Activated CD8-positive, alpha-beta T cell treated with anti-CD3 and anti-CD28 coated beads for 36 hours (primary cell): ENCODE results near the gene A2M. TPM values are rescaled to one million over a fixed set of nuclear protein-coding genes. Genes with fewer than 3 reads are reported as not detected.
A peak's percentile ranks its signal among the peaks of the same experiment; 100 is the strongest.

ENCODE experiments used
- ATAC-seq: fragments of 200-7000 bp; cut with Tn5 transposase; one replicate; pipeline ENCODE4 v1.10.0; 2021; ENCODE audit warnings: mild to moderate bottlenecking, moderate library complexity
- CTCF ChIA-PET: fragments of 350-600 bp; sonication (Branson Sonifier 250); formaldehyde crosslinking; loops from one replicate; lab custom pipeline; 2021; ENCODE audit warnings: antibody characterized with exemption; lab: Charles Lee
- POLR2A ChIA-PET: fragments of 350-600 bp; sonication (Branson Sonifier 250); formaldehyde crosslinking; loops from one replicate; lab custom pipeline; 2021; ENCODE audit warnings: antibody characterized with exemption; lab: Charles Lee
- DNase-seq: peaks from one replicate; pipeline ENCODE4 v3.0.0-alpha.2; 2020
- H3K27ac Mint-ChIP-seq: one replicate; pipeline ENCODE4 v1.8.0; 2021; ENCODE audit warnings: mild to moderate bottlenecking, mixed read lengths
- H3K27me3 Mint-ChIP-seq: one replicate; pipeline ENCODE4 v1.8.0; 2021; ENCODE audit warnings: mixed read lengths
- H3K36me3 Mint-ChIP-seq: one replicate; pipeline ENCODE4 v1.8.0; 2021; ENCODE audit warnings: low read depth, mixed read lengths
- H3K4me1 Mint-ChIP-seq: one replicate; pipeline ENCODE4 v1.8.0; 2021; ENCODE audit warnings: low read depth, mixed read lengths
- H3K4me3 Mint-ChIP-seq: one replicate; pipeline ENCODE4 v1.8.0; 2021; ENCODE audit warnings: mild to moderate bottlenecking, moderate library complexity, mixed read lengths
- H3K9me3 Mint-ChIP-seq: one replicate; pipeline ENCODE4 v1.8.0; 2021; ENCODE audit warnings: mixed read lengths
- CTCF ChIP-seq: fragments of 200-600 bp; IDR thresholded peaks from one replicate; pipeline ENCODE4 v1.8.0; 2022; ENCODE audit warnings: antibody characterized with exemption, mild to moderate bottlenecking
- intact Hi-C: fragments of 100-400 bp; cut with micrococcal nuclease; formaldehyde crosslinking; loops from one replicate; pipeline ENCODE4 v1.10.0; 2022
- total RNA-seq, 2 experiments: library from RNA; stranded (reverse); gene quantifications; one replicate each; pipeline ENCODE4 v1.2.3, GENCODE V29; 2021

The A2M gene
- total RNA-seq, 2 experiments from 2014 or later: not detected

DNA sequence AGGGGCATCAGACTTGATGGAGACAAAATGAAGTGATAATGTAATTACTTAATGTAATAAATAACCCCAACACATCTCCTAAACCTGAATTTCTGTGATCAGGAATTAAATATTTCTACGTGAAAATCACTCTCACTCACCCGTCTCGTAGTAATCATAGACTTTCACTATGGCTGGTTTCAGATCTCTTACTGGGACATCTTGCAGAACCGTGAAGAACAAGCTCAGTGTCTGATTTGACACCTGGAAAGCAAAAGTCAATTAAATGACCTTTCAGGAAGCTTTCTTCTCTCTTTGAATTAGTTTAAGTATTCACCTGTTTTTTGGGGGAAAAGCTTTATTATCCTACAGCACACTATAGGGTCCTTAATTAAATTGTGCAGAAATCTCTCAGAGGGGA is 47.1 kb downstream of the A2M start:
- DNase-seq (no peak), ATAC-seq (no peak)
- H3K4me3 Mint-ChIP-seq: no peak overlapping the region
- peaks cover 2% of the 10 kb centered on the region for H3K27me3 Mint-ChIP-seq
- peaks cover 5% of the 10 kb centered on the region for H3K4me1 Mint-ChIP-seq
- no peaks in the 10 kb centered on the region for H3K9me3 Mint-ChIP-seq
- H3K27ac Mint-ChIP-seq: no peak overlapping the region
- H3K36me3 Mint-ChIP-seq: peaks cover 2% of the 10 kb centered on the region
- TF ChIP-seq CTCF: no peak
- intact Hi-C loops: no loop called here
- ChIA-PET POLR2A (interaction anchor here (0.6 kb wide), 1 partner anchor 395 kb away, joined by 3 read pairs; no protein-coding TSS in a partner anchor), CTCF (interaction anchor here (1.4 to 6.9 kb wide), 2 partner anchors 17 to 146 kb away, joined by 3 to 69 read pairs; no protein-coding TSS in a partner anchor)

- Mint-ChIP-seq H3K4me3 (no peak overlapping the region), H3K27me3 (peaks cover 2% of the 10 kb centered on the region), H3K27ac (no peak overlapping the region), H3K36me3 (peaks cover 2% of the 10 kb centered on the region), H3K4me1 (peaks cover 9% of the 10 kb centered on the region), H3K9me3 (no peaks in the 10 kb centered on the region)
- ChIA-PET CTCF (interaction anchor here (1.4 to 6.9 kb wide), 2 partner anchors 17 to 146 kb away, joined by 3 to 69 read pairs; no protein-coding TSS in a partner anchor), POLR2A (interaction anchor here (0.6 kb wide), 1 partner anchor 395 kb away, joined by 3 read pairs; no protein-coding TSS in a partner anchor)
- intact Hi-C loops: no loop called here
- no peak for ATAC-seq
- no peak for TF ChIP-seq CTCF
- DNase-seq: no peak
Observed at GRCh38 chr12:9068086-9068485, 47.6 kb downstream of the A2M start.

GRCh38 chr12:9066755-9067423 is 48.8 kb downstream of the A2M start:
- Mint-ChIP-seq H3K4me1 (peaks cover 9% of the 10 kb centered on the region), H3K9me3 (no peaks in the 10 kb centered on the region), H3K27ac (no peak overlapping the region), H3K4me3 (no peak overlapping the region), H3K36me3 (peaks cover 2% of the 10 kb centered on the region), H3K27me3 (peaks cover 2% of the 10 kb centered on the region)
- TF ChIP-seq CTCF: no peak
- intact Hi-C loops: no loop called here
- POLR2A ChIA-PET: no interaction called here
- CTCF ChIA-PET: interaction anchor here (1.0 to 6.9 kb wide), 4 partner anchors 12 to 177 kb away, joined by 3 to 69 read pairs (median 10); no protein-coding TSS in a partner anchor
- ATAC-seq (no peak), DNase-seq (no peak)

GRCh38 chr12:9066183-9066623 is 49.5 kb downstream of the A2M start:
- Mint-ChIP-seq H3K27me3 (peaks cover 2% of the 10 kb centered on the region), H3K27ac (no peak overlapping the region), H3K36me3 (peaks cover 2% of the 10 kb centered on the region), H3K9me3 (no peaks in the 10 kb centered on the region), H3K4me1 (peaks cover 9% of the 10 kb centered on the region), H3K4me3 (peak overlapping the region; percentile 5)
- POLR2A ChIA-PET: no interaction called here
- CTCF ChIA-PET: interaction anchor here (1.0 to 6.9 kb wide), 4 partner anchors 13 to 176 kb away, joined by 3 to 69 read pairs (median 10); no protein-coding TSS in a partner anchor
- DNase-seq (no peak), ATAC-seq (no peak)
- TF ChIP-seq CTCF: no peak
- intact Hi-C loops: no loop called here

GRCh38 chr12:9065607-9065856 is 50.2 kb downstream of the A2M start:
- H3K4me1 Mint-ChIP-seq: peaks cover 9% of the 10 kb centered on the region
- ATAC-seq: no peak
- H3K36me3 Mint-ChIP-seq: peaks cover 2% of the 10 kb centered on the region
- H3K4me3 Mint-ChIP-seq: no peak overlapping the region
- POLR2A ChIA-PET: no interaction called here
- no peak for TF ChIP-seq CTCF
- peaks cover 2% of the 10 kb centered on the region for H3K27me3 Mint-ChIP-seq
- no peak for DNase-seq
- CTCF ChIA-PET: interaction anchor here (1.3 to 6.9 kb wide), 4 partner anchors 13 to 175 kb away, joined by 3 to 69 read pairs (median 10); no protein-coding TSS in a partner anchor
- H3K9me3 Mint-ChIP-seq: no peaks in the 10 kb centered on the region
- H3K27ac Mint-ChIP-seq: no peak overlapping the region
- intact Hi-C loops: no loop called here
